Cerebellar nuclear complex (tissue), 1 donor: ENCODE measurements around the gene DNAH5.

Experiments used
- DNase-seq, 2 experiments: peaks; one replicate each; lab custom pipeline; 2025; lab: John Stamatoyannopoulos, UW

Gene DNAH5

GRCh38 chr5:13708906-13709305, 235.6 kb downstream of the DNAH5 start:
- no peak for DNase-seq

DNA sequence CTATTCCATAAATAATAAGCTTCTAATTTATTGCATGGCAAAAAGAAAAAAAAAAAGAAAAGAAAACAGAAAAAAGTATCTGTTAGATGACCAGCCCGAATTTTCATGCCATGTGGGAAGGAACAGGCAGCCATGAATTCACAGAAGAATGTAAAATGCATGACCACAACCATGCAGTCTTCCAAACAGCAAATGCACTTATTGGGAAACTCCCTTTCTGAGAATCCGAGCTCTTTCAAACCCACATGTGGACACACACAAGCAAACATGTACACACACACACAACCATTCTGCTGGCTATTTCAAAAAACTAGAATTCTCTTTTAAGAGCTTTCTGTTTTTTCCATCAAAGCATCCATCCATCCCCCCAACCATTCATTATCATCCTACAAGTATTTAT, 236.1 kb downstream of the DNAH5 start:
- DNase-seq, result no peak

DNA sequence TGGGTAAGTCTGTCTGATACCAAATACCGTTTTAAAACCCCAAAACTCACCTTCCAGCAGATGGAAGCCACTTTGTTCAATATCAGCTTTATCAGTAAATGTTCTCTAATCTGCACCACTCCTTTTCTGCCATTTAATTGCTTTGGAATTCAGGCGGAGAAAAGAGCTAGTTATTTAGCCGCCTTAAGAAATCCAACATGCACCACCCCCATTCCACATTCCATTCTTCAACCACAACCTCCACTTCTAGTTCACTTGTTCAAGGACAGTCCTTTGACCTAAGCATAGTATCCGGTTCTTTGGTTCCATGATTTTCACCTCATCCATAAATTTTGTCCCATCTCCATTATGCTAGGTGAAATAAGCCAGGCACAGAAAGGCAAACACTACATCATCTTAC, 240.1 kb downstream of the DNAH5 start:
- no peak for DNase-seq

DNA sequence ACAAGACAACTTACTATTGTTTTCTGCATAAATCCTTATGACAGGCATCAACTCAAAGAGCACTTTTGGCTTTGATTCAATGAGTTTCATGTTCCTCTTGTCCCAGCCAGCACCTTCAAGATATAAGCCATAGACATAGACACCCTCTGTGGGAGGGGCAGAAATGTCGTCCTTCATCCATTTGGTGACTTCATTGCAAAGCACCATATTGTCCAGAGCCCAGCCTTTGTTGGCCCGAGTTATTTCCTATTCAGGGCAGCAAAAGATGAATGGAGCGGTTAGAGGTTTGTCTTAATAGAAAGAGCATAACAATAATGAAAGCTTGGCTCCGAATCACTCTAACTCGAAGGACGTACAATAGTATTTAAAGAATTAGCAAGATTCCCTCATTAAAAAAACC, 243.9 kb downstream of the DNAH5 start:
- DNase-seq, result no peak

DNA sequence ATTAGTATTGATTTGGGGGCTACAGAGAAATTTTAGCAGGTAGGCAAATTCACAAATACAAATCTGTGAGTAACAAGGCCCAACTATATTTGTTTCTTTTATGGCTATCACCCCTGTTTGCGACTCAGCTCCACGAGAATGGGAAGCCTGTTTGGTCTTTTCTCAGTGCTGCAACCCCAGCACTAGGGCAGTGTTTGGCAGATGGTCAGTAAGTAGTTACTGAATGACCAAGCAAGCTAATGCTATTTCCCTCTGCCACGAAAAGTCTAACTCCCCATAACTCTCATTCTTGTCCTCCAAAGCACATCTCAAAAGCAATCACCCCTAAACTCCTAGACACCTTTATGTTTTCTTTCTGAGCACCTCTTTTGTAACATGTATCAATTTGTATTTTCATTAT, 245.6 kb downstream of the DNAH5 start:
- no peak for DNase-seq

- DNase-seq, result no peak
Measured at GRCh38 chr5:13695076-13695712, 249.3 kb downstream of the DNAH5 start.

GRCh38 chr5:13692172-13692571, 252.3 kb downstream of the DNAH5 start:
- DNase-seq, result no peak

DNA sequence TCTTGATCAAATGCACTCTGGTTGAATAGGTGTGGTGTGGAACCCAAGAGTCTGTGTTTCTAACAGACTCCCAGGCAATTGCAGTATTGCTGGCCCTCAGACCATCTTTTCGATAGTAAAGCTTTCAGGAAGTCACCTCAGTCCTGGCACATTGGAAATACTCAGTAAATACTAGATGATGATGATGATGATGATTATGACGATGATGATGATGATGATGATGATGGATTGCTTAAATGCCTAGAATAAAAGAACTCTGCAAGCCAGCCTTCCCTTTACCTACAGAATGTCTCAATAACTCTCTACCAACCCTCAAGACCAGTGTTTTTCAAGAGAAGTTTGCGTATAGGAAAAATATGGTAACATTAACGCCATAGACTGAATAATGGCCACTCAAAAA, 268.0 kb downstream of the DNAH5 start:
- no peak for DNase-seq

GRCh38 chr5:13674391-13674790, 270.1 kb downstream of the DNAH5 start:
- no peak for DNase-seq

DNA sequence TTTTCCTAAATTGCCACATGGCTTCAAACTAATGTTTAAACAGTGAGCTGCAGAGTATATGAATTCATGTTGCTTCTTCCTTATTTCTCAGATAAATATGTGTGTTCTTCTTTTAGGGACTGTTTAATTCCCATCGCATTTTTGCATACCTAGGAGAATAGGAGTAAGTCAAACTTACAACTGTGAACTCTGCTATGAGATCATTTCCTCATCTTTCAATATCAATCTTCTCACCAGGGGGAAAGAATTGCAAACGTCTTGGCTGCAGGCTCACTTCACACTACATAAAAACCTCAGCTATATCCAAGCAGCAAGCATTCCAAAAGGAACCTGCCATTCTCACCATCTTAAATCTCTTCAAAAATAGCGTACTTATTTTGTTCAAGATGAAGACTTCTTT, 271.0 kb downstream of the DNAH5 start:
- no peak for DNase-seq

DNA sequence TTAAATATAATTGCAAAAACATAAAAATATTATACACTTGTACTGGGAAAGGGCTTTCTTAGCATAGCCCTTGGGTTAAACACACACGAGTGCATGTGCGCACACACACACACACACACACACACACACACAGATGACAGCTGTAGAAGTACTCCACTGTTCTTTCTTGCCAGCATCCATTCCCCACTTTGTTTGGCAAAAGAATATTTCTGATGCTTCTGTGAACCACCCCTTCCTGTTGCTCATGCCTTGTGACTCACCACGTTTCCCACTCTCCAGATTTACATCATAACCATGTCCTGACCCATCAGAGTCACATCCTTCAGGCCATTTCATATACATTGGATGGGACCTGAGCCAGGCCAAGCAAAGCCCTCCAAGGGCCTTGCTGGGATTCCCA, 280.1 kb downstream of the DNAH5 start:
- no peak for DNase-seq

- no peak for DNase-seq
Measured at GRCh38 chr5:13662626-13663025, 281.9 kb downstream of the DNAH5 start.

GRCh38 chr5:13661272-13661671, 283.2 kb downstream of the DNAH5 start:
- DNase-seq, result no peak

DNA sequence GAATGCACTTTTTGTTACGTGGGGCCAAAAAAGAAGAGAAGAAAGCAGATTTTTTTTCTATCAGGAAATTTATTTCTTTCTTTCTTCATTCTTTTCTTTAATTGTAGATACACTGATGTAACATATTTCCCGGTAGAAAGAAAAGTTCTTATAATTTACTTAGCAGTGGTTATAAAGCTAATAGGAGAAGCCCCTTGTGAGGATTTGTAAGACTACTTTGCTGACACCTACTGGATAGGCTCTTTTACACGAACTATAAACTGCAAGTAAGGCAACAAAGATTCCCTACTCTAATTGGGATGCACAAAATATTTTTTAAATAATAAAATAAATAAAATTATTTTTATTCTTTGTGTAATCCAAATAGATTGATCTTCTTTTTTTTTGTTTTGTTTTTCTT, 284.4 kb downstream of the DNAH5 start:
- no peak for DNase-seq

GRCh38 chr5:13659391-13659790, 285.1 kb downstream of the DNAH5 start:
- DNase-seq, result no peak

DNA sequence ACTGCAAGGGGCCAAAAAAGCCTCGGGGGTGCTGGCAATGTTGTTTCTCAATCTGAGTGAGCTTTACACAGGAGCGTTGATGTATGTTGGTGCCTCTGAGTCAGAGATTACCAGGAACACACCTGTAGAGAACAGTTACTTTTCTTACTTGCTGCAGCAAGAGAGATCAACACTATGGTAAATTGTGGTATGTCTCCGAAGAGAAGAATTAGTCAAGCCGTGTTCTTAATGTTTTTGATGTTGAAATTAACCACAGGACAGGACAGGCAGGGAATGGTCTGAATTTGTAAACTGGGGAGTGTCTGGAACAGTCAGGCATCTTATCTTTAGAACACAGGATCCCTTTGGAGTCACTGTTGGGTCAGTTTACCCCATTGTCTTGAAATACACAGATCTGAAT, 285.7 kb downstream of the DNAH5 start:
- DNase-seq, result no peak

DNA sequence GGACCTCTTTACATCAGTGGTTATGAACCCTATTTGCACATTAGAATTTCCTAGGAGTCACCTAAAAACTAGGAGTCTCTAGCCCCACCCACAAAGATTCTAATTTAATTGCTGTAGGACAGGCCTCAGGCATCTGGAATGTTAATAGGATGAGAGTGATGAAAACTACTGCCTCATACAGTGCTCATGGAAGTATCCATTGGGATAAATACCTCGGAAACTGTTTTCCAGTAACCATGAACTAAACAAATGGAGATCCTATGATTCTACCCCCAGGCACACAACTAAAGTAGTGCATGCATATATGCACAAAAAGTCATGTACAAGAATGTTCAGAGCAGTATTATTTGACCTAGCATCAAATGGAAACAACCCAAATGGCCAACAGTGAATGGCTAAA, 286.3 kb downstream of the DNAH5 start:
- no peak for DNase-seq

DNA sequence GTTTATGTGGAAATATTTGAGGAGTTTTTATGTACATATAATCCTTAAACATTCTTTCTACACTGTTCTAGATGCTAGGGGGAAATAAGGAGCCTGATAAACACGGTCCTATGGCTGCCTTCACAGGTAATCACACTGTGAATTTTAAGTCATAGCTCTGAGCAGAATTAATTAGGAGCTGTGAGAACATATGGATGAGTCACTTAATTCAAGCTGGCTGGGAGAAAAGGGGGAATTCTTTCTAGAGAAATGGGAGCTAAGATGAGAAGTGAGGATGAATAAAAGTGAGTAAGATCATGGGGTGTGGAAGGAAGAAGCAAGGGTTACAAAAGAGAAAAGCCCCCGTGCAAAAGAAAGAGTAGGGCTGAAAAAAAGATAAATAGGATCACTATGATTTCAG, 290.8 kb downstream of the DNAH5 start:
- no peak for DNase-seq

DNA sequence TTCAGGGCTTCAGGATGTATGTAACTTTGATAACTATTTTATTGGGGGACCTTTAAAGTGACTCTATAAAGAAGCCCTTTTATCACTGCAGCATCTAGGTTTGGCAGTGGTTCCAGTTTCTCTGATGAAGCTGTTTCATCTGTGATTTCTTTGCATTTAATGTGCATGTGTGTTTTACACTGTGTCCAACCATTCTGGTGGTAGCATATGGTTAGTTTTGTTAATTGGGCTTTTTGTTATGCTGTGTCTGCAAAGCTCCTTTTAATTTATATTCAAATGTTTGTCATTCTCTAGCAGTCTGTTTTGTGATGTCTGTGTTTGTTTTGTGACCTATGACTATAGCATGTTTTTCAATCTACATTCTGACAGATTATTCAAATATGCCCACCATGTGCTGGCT, 294.8 kb downstream of the DNAH5 start:
- DNase-seq, result no peak

- DNase-seq, result no peak
Measured at GRCh38 chr5:13648822-13649221, 295.7 kb downstream of the DNAH5 start.

DNA sequence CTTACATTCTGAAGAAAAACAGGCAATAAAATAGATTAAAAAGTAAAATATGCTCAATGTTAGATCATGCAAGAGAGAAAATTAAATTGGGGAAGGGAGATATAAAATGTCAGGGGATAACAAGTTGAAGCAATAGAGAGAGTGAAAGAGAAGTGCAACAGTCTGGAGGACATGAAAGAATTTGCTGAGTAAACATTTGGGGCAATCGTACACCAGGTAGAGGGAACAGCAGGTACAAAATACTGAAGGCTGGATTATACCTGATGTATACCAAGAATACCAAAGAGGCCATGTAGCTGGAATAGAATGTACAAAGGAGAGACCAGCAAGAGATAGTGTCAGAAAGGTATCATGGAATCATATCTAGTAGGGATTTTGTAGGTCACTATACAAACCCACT, 300.8 kb downstream of the DNAH5 start:
- no peak for DNase-seq

DNA sequence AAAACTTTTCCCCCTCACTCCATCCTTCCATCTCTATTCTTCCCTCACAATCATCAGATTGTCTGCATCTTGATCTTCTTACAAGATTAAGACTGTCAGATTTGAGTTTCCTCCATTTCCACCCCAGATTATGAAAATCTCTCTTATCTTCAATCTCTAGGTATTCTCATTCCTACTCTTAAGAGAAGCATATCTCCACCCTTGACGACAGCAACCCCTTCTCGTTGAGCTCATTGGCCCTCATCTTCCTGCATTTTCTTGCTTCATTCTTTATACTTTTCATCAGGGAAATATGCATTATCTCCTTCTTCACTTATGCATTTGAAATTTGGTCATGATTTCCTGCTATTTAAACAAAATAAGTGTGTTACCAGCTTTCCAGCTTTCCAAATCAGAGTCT, 301.3 kb downstream of the DNAH5 start:
- DNase-seq, result no peak
